ENCODE results near the gene SMARCD3.

The SMARCD3 gene

DNA sequence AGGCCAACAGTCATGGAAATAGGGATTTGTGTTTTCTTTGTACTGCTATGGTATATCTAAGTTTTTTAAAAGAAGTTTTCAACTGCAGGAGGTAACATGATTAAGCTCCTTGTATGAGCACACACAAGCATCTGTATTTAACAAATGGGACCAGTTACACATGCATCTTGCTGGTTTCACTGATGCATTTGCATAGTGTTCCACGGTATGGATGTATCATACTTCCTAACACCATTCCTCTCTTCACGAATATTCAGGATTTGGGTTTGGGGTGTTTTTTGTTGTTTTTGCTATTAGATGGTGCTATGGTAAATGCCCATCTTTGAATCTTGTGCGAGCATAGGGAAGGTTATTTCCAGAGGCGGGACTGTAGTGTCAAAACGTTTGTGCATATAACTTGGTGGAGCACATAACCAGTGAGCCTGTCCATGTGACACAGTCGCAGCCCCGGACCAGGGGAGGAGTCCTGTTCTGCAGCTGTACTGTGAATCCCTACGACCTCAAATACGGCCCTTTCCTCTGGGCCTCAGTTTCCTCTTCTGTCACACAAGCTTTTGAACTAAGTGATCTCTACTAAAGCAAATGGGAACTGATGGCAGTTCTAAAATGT is 40.1 kb downstream of the SMARCD3 start:
- no peak for DNase-seq (ENCODE audit: low read depth)

DNA sequence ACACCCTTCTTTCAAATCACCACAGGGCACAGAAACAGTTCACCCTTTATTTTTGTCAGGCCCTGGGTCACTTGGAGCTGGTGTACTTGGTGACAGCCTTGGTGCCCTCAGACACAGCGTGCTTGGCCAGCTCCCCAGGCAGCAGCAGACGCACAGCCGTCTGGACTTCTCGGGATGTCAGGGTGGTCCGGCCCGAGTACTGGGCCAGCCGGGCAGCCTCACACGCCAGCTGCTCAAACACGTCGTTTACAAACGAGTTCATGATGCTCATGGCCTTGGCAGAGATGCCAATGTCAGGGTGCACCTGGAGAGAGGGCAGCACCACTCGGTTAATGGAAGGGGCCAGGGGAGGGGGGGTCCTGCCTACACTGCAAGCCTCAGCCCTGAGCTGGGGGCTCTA is 40.7 kb downstream of the SMARCD3 start:
- DNase-seq (ENCODE audit: low read depth), result no peak

DNA sequence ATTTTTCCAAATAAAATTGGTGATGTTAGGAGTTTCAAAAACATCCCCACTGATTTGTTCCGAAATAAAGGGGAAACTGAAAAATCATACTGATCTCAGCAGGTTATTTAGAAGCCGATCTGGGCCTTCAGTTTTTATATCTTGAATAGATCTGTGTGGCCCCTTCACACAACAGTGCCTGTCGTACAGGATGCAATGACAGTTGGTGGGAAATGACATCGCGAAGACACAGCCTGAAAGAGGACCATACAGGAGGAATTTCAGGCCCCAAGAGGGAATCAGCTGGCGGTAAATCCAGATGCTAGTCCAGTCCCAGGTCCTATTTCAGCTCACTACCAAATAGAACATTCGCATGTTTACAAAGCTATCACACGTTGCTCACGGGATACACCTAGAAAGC is 41.2 kb downstream of the SMARCD3 start:
- DNase-seq (ENCODE audit: low read depth), result no peak

DNA sequence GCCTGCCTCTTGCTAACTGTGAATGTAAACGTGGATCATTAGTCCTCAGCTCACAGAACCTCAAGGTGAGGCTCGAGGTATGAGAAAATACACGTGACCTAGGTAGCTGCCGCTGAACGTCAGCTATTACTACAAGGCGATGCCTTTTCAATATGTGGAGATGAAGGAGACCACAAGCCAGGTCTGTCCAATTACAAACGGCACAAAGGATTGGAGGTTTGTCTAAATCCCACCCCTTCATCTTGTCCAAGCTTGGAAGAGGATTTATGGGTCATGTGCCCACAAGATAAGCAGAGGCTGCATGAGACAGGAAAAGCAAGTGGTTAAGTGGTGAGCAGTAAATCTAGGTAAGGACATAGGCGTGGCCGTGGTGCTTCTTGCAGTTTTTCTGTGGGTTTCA is 41.6 kb downstream of the SMARCD3 start:
- no peak for DNase-seq (ENCODE audit: low read depth)

DNA sequence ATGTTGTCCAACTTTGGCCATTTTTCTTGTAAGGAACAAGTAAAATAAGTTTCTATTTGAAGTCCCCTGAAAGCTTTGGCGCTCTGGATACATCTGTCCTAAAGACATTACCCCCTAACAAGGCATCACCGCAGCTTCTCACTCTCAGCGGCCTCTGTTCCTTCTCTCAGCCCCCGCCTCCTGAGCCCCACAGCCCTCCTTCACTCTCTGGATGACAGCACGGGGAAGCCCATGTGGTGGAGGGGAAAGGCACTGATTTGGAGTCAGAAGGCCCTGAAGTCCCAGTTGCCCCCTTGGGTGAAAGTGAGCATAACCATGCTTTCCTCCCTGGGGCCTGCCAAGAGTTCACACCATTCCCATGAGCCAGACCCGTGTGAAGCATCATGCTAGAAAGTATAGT is 42.8 kb downstream of the SMARCD3 start:
- DNase-seq (ENCODE audit: low read depth), result no peak

DNA sequence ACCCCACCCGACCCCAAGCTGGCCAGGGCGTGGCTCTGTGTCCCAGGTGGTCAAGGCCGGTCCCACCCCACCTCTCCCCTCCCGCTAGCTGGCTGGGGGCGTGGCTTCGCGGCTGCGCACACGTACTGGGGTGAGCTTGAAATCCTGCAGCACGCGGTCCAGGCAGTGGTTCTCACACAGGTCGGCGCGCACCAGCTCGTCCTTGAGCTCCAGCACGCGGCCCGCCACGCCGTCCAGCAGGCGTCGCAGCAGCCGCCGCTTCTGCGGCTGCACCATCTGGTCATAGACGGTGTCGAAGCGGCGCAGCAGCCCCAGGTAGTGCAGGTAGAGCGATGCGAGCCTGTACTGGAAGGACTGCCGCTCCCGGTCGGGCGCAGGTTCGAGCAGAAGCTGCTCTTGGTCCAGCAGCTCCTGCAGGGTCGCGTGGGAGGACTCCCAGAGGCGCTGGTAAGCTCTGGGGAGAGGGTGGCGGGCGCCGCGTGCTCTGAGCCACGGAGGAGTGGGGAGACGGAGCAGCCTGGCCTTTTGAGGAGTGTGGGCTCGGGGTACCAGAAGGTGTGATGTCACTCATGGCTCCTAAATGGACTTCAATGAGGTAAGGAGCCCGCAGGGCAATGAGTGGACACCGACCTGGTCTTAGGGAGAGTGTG is 44.0 kb downstream of the SMARCD3 start:
- DNase-seq (ENCODE audit: low read depth), result no peak

DNA sequence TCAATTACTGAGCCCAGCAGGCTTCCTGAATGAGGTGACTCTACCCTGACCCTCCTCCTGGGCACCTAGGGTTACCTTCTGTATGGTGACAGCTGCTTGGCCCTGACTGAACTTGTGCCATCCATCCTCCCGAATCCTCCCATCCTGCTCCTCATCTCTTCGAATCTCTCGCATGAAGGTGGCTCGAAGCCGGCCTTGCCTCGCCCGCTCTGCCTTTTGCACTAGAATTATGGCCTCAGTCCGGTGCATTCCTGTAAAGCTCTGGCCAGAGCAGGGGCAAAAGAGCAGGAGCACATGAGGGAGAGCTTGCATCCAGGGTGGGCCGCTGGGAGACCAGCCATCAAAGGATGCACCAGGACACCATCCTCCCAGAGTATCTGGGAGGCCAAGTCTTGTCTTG is 45.7 kb downstream of the SMARCD3 start:
- no peak for DNase-seq (ENCODE audit: low read depth)

DNA sequence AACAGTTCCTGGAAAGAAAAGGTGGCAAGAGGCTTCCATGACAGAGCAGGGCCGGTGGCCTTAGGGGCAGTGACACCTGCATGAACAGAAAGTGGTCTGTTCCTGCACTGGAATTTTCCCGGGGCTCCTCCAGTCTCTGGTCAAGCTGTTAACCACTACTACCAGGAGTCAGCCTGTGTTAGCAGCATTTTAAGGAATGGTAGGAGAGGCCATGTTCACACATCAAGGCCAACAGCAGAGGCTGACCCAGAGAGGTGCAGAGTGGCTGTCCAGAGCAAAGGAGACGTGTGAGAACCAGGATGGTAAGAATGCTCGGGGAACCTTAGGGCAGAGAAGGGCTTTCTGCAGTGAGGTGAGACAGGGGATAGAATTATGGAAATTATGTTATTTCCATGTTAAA is 46.7 kb downstream of the SMARCD3 start:
- DNase-seq (ENCODE audit: low read depth), result no peak

DNA sequence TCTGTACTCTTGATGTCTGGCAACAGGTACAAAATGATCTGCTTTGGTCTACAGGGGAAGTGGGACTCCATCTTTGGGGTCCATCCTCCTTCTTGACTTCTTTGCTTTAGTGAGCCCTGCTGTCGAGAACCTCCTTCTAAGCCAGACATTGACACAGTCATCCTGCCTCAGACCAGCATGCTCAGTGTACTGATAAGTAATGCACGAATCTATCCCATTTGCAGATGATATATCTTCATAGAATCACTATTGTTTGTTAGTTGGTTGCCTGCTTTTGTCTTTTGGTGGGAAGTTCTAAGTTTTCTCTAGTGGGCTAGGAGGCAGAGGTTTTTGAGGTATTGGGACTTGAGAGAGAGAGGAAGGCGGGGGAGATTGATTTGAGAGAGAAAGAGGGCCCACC is 47.1 kb downstream of the SMARCD3 start:
- no peak for DNase-seq (ENCODE audit: low read depth)

DNA sequence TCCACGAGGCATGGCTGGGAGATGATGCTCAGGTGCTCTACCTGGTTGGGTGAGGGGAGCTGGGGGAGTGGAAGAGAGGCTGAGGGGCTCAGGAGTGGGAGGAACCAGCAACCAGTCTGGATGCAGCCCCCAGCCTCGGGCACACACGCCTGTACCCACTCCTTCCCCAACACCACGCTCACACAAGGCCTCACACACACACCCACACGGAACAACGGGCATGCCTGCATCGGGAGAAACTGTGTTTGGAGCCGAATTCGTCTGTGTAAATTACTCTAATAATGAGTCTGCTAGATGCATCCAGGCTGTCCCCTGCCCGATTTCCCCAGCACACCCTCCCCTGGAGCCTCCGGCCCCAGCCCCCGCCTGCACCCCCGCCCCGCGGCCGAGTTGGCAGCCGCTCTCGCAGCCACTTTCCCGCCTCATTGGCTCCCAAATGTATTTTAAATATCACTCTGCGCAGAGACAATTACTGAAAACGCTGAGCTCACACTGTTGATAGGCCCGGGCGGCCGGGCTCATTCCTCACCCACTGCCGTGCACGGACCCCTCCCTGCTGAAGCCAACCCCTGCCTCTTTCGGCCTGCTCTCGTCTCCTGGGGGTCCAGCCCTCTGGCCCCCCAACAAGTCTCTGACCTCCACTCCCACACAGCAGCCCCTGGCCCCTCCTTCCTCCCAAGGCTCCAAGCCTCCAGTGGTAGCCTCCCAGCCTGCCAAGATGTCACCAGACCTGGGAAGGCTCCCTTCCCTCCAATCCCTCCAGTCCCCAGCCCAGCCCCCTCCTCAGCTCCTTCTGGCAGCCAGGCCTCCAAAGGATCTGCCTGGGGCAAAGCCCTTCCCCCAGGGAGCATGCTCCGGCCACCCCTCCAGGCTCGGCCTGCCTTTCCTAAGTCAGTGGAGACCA is 49.3 kb downstream of the SMARCD3 start:
- no peak for DNase-seq (ENCODE audit: low read depth)

DNA sequence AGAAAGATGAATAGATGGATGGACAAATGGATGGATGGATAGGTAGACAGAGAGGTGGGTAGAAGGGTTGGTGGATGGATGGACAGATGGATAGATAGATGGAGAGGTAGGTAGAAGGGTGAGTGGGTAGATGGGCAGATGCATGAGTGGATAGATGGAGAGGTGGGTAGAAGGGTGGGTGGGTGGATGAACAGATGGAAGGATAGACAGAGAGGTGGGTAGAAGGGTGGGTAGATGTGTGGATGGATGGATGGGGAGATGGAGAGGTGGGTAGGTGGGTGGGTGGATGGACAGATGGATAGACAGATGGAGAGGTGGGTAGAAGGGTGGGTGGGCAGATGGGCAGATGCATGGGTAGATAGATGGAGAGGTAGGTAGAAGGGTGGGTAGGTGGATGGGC is 50.6 kb downstream of the SMARCD3 start:
- DNase-seq (ENCODE audit: low read depth), result no peak

DNA sequence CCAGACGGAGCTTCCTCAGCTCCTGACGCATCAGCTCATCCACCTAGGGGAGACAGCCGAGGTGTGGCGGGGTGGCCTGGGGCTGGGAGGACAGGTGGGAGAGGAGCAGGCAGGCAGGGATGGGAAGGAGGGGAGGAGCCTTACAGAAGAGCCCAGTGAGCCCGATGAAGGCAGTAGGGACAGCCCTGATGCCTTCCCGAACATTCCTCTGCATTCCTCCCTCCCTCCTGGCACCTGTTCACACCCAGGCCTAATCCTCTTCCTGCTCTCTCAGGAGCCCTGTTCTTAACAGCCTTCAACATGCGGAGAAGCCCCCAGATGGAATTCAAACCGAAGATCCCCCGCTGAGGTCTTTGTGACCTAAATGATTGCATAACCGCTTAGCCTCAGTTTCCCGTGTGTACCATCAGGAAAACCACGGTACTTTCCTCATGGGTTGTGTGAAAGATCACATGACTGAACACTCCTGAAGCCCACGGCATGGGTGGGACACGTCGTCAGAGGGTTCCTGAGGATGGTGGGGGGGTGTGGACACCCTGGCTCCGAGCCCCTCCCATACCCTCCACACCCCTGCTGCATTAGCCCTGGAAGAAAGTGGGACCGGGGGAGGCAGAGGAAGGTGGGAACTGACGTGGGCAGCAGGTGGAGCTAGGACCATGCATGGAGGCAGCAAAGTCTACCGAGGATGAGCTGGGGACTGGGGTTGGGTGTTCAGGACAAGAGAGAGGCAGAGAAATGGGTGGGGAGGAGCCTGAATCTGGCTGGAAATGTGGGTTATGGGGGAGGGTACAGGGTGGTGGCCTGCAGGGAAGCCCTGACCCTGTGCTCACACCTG is 52.7 kb downstream of the SMARCD3 start:
- DNase-seq (ENCODE audit: low read depth), result no peak

DNA sequence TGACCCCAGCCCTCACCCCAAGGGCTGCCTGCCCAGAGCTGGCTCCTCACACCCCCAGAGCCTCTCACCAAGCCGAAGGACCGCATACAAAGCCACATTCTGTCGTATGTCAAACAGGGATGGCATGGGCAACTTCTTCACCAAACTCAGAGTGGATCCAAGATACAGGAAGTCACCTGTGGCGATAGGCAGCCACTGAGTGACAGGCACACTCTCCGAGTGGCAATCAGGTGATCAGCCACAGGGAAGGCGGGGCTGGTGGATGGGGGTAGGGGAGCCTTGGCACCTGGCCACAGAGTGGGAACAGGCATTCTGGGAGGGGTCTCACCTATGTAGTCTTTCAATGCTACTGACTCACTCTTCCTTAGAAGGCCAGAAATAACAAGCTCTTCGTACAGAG is 54.3 kb downstream of the SMARCD3 start:
- no peak for DNase-seq (ENCODE audit: low read depth)

DNA sequence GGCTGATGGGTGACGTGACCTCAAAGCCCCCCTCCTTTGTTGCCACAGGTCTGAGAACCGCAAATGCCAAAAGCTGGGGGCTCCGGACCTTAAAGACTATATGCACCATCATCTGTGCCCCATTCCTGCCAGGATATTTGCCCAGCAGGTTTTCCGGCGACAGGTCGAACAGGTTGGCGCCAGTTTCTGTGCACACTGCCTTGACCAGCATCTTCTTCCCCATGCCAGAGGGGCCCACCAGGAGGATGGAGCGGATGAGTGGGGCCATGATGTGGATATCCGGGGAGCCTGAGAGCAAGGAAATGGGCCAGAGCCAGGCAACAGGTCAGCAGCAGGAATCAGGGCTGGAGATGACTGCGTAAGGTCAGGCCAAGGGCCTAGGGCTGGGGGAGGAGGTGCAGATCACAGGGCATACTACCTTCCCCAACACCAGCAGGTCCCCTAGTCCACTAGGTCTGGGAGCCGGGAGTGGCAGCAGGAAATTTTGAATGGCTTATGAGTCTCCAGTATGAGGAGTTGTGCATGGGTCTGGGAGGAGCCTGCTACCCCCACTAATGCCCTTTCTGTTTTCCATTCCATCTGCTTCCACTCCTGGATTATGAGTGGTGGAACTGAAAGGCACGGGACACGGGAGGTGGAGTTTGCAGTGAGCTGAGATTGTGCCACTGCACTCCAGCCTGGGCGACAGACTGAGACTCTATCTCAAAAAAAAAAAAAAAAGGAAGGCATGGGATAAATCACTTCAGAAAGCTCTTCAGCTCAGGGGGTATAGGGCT is 55.1 kb downstream of the SMARCD3 start:
- no peak for DNase-seq (ENCODE audit: low read depth)

DNA sequence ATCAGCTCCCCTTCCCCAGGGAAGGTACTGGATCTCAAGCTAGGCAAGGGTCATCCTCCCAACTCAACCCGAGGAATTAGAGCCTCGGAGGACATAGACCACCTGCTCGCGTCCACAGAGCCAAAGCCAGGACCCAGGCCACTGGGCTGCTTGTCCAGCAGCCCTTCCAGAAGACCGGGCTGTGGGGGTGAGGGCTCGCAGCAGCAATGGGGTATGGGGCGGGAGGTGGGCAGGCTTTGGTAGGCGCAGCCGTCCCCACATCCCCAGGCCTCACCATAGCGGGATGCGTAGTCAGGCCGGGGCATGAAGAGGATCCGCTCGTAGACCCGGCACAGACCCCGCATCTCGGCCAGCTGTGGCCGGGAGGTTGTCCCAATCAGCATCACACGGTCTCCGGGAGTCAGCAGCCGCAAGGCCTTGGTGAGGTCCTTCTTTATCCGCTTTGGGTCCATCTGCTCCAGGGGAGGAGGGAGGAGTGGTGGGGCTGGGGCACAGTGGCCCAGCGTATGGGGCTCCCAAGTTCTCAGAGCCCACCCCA is 56.4 kb downstream of the SMARCD3 start:
- no peak for DNase-seq (ENCODE audit: low read depth)

DNA sequence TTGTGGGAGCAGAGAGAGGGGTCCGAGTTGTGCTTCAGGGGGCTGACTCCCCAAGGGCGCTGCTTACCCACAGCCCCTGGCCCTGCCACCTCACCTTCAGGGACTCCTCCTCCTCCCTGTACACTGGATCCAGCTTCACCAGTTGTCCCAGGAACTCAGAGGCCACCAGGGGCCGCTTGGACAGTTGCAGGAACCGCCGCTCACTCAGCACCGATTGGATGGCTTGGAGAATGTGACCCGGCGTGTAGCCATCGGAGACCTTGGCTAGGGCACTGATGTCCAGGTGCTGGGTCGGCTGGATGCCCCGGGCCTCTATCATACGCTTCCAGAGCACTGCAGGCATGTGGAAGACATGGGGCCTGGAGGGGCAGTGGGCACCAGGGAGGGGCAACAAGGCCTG is 57.0 kb downstream of the SMARCD3 start:
- no peak for DNase-seq (ENCODE audit: low read depth)

DNA sequence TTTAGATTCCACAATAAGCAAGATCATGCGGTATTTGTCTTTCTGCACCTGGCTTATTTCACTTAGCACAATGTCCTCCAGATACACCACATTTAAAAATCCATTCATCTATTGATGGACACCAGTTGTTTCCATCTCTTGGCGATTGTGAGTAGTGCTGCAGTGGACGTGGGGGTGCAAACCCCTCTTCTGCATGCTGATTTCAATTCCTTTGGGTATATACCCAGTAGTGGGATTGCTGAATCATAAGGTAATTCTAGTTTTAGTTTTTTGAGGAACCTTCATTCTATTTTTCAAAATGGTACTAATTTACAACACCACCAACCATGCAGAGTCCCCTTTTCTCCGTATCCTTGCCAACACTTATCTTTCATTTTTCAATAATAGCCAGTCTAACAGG is 59.5 kb downstream of the SMARCD3 start:
- no peak for DNase-seq (ENCODE audit: low read depth)
